NOMO-1 treated with DMSO at 0.1 percent for 48 hours (cell line): ENCODE data around the gene DAB1.

ENCODE experiments used
- DNase-seq: peaks from one replicate; lab custom pipeline; 2025; ENCODE audit not compliant: unreplicated experiment; lab: John Stamatoyannopoulos, UW

DAB1 gene

GRCh38 chr1:57179001-57179400 lies 244.9 kb downstream of the DAB1 start:
- DNase-seq, result no peak

GRCh38 chr1:57175506-57175905 lies 248.4 kb downstream of the DAB1 start:
- DNase-seq, result no peak

GRCh38 chr1:57172040-57172439 lies 251.8 kb downstream of the DAB1 start:
- no peak for DNase-seq

- no peak for DNase-seq
Observed at GRCh38 chr1:57167997-57168396, 255.9 kb downstream of the DAB1 start.

GRCh38 chr1:57165546-57165945 lies 258.3 kb downstream of the DAB1 start:
- DNase-seq, result no peak

GRCh38 chr1:57164584-57164983 lies 259.3 kb downstream of the DAB1 start:
- DNase-seq, result no peak

- DNase-seq, result no peak
Observed at GRCh38 chr1:57163789-57164188, 260.1 kb downstream of the DAB1 start.

- no peak for DNase-seq
Observed at GRCh38 chr1:57163325-57163724, 260.5 kb downstream of the DAB1 start.

GRCh38 chr1:57162607-57163261 lies 261.1 kb downstream of the DAB1 start:
- DNase-seq, result no peak

GRCh38 chr1:57160594-57160993 lies 263.3 kb downstream of the DAB1 start:
- no peak for DNase-seq

GRCh38 chr1:57158604-57158998 lies 265.3 kb downstream of the DAB1 start:
- no peak for DNase-seq

GRCh38 chr1:57157818-57158603 lies 265.8 kb downstream of the DAB1 start:
- DNase-seq, result no peak

- DNase-seq, result no peak
Observed at GRCh38 chr1:57156907-57157306, 267.0 kb downstream of the DAB1 start.

- DNase-seq, result no peak
Observed at GRCh38 chr1:57146100-57146499, 277.8 kb downstream of the DAB1 start.

GRCh38 chr1:57142999-57143398 lies 280.9 kb downstream of the DAB1 start:
- DNase-seq, result no peak

GRCh38 chr1:57142169-57142568 lies 281.7 kb downstream of the DAB1 start:
- no peak for DNase-seq

GRCh38 chr1:57138432-57139078 lies 285.3 kb downstream of the DAB1 start:
- DNase-seq, result no peak

- no peak for DNase-seq
Observed at GRCh38 chr1:57137980-57138379, 285.9 kb downstream of the DAB1 start.

GRCh38 chr1:57134803-57135202 lies 289.1 kb downstream of the DAB1 start:
- no peak for DNase-seq

- DNase-seq, result no peak
Observed at GRCh38 chr1:57133686-57134085, 290.2 kb downstream of the DAB1 start.

GRCh38 chr1:57132993-57133622 lies 290.8 kb downstream of the DAB1 start:
- no peak for DNase-seq
